Measurements from ENCODE around the gene CLCNKA. TPM values are rescaled to one million over a fixed set of nuclear protein-coding genes. Genes with fewer than 3 reads are reported as not detected.
"Not testable (repeated sequence)": the region's sequence is repeated elsewhere in the genome, so short reads cannot be mapped to it uniquely, and the experiment has no call there.

The CLCNKA gene
- total RNA-seq, 1 donor from 2014 or later, result not detected

DNA sequence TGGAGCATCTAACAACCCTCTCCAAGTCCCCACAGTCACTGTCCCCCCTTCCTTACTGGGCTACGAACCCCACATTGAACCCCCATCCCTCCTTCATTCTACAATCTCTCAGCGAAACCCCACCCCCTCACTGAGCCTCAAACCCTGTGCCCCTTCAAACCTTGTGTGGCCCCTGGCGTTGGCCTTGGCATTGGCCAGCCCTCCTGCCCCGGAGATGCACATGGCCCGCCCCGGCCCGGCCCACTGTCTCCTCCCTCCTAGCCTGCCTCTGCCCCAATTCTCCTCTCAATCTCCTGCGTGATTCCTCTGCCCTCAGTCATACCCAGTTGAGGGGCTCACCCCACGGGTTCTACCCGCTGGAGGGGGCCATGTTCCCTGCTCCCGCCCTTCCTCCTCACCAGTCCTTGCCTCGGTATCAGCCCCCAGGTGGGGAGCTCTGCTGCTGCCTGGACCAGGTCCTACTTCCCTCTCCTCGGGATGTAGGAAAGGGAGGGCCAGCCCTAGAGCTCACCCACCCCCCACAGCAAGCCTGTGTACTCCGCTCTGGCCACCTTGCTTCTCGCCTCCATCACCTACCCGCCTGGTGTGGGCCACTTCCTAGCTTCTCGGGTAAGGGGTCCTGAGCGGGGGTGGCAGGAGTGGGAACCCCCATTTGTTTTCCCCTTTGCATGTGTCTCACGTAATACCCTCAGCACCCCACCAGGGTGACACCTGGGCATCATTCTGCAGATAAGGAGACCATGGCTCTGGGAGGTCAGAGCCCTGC, 6.6 kb downstream of the CLCNKA start:
- H3K4me3 ChIP-seq (ENCODE audit: low read depth, low read length), result no peak overlapping the region
- DNase-seq (ENCODE audit: low read depth), result no peak
- TF ChIP-seq, protein P1, sequence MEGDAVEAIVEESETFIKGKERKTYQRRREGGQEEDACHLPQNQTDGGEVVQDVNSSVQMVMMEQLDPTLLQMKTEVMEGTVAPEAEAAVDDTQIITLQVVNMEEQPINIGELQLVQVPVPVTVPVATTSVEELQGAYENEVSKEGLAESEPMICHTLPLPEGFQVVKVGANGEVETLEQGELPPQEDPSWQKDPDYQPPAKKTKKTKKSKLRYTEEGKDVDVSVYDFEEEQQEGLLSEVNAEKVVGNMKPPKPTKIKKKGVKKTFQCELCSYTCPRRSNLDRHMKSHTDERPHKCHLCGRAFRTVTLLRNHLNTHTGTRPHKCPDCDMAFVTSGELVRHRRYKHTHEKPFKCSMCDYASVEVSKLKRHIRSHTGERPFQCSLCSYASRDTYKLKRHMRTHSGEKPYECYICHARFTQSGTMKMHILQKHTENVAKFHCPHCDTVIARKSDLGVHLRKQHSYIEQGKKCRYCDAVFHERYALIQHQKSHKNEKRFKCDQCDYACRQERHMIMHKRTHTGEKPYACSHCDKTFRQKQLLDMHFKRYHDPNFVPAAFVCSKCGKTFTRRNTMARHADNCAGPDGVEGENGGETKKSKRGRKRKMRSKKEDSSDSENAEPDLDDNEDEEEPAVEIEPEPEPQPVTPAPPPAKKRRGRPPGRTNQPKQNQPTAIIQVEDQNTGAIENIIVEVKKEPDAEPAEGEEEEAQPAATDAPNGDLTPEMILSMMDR (IDR thresholded peaks at IDR 0.05; ENCODE audit: insufficient read depth, low read length, poor library complexity, severe bottlenecking), result no peak
- H3K36me3 ChIP-seq (ENCODE audit: control insufficient read depth, insufficient read depth, low read length), result no peaks in the 10 kb centered on the region
- H3K27me3 ChIP-seq (ENCODE audit: control insufficient read depth, insufficient read depth, low read length), result peaks cover 32% of the 10 kb centered on the region

GRCh38 chr1:16029003-16029268, 7.1 kb downstream of the CLCNKA start:
- not testable (repeated sequence) for H3K4me3 ChIP-seq (ENCODE audit: low read depth, low read length); DNase-seq (ENCODE audit: low read depth); H3K36me3 ChIP-seq (ENCODE audit: control insufficient read depth, insufficient read depth, low read length)
- peaks cover 29% of the 10 kb centered on the region for H3K27me3 ChIP-seq (ENCODE audit: control insufficient read depth, insufficient read depth, low read length)

DNA sequence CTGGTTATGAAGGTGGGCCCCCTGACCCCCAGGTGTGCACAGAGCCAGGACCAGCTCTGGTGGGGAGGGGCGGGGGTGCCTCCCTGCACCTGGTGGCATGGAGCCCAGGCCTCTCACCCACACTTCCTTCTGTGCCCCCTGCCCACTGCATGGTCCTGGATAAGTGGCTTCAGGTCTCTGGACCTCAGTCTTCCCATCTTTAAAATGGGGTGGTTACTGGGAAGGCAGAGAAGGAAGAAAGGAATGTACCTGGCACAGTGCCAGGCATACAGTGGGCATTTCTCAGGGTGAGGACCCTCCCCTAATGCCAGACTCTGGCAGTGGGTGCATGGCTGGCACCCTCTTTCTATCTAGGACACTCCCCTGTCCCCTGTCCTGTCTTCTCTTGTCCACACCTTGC, 7.5 kb downstream of the CLCNKA start:
- TF ChIP-seq, protein P1 (IDR thresholded peaks at IDR 0.05; ENCODE audit: insufficient read depth, low read length, poor library complexity, severe bottlenecking), result no peak
- no peak for DNase-seq (ENCODE audit: low read depth)
- peaks cover 29% of the 10 kb centered on the region for H3K27me3 ChIP-seq (ENCODE audit: control insufficient read depth, insufficient read depth, low read length)
- H3K4me3 ChIP-seq (ENCODE audit: low read depth, low read length), result no peak overlapping the region
- no peaks in the 10 kb centered on the region for H3K36me3 ChIP-seq (ENCODE audit: control insufficient read depth, insufficient read depth, low read length)

DNA sequence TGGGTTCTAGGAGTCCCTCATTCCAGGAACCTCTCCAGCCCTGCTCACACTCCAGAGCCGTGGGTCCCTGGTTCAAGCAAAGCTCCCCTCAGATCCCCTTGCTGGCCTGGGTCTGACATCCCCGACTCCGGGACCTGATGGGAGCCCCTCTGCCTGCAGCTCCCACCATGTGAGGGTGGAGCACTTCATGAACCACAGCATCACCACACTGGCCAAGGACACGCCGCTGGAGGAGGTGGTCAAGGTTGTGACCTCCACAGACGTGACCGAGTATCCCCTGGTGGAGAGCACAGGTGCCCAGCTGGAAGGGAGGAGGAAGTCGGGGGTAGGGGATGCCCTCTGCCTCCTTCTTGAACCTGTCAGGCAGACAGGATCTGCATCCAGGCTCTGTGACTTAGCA, 9.7 kb downstream of the CLCNKA start:
- Histone ChIP-seq H3K27me3 (ENCODE audit: control insufficient read depth, insufficient read depth, low read length) (peaks cover 17% of the 10 kb centered on the region), H3K36me3 (ENCODE audit: control insufficient read depth, insufficient read depth, low read length) (no peaks in the 10 kb centered on the region), H3K4me3 (ENCODE audit: low read depth, low read length) (no peak overlapping the region)
- TF ChIP-seq, protein P1 (IDR thresholded peaks at IDR 0.05; ENCODE audit: insufficient read depth, low read length, poor library complexity, severe bottlenecking), result no peak
- DNase-seq (ENCODE audit: low read depth), result no peak

GRCh38 chr1:16032388-16033102, 10.7 kb downstream of the CLCNKA start:
- Histone ChIP-seq H3K4me3 (ENCODE audit: low read depth, low read length) (no peak overlapping the region), H3K36me3 (ENCODE audit: control insufficient read depth, insufficient read depth, low read length) (no peaks in the 10 kb centered on the region), H3K27me3 (ENCODE audit: control insufficient read depth, insufficient read depth, low read length) (peaks cover 12% of the 10 kb centered on the region)
- TF ChIP-seq, protein P1 (IDR thresholded peaks at IDR 0.05; ENCODE audit: insufficient read depth, low read length, poor library complexity, severe bottlenecking), result peak; percentile 100
- DNase-seq (ENCODE audit: low read depth), result peak; percentile 38

- H3K36me3 ChIP-seq (ENCODE audit: control insufficient read depth, insufficient read depth, low read length); DNase-seq (ENCODE audit: low read depth); H3K4me3 ChIP-seq (ENCODE audit: low read depth, low read length): not testable (repeated sequence)
- peaks cover 11% of the 10 kb centered on the region for H3K27me3 ChIP-seq (ENCODE audit: control insufficient read depth, insufficient read depth, low read length)
Measured at GRCh38 chr1:16033103-16033632, 11.3 kb downstream of the CLCNKA start.

- H3K36me3 ChIP-seq (ENCODE audit: control insufficient read depth, insufficient read depth, low read length); DNase-seq (ENCODE audit: low read depth); H3K4me3 ChIP-seq (ENCODE audit: low read depth, low read length): not testable (repeated sequence)
- H3K27me3 ChIP-seq (ENCODE audit: control insufficient read depth, insufficient read depth, low read length), result peaks cover 15% of the 10 kb centered on the region
Measured at GRCh38 chr1:16036461-16036860, 14.6 kb downstream of the CLCNKA start.
